ENCODE measurements around the gene TRAPPC11. TPM values are rescaled to one million over a fixed set of nuclear protein-coding genes. Genes with fewer than 3 reads are reported as not detected.
A peak's percentile ranks its signal among the peaks of the same experiment; 100 is the strongest.

TRAPPC11 gene
- total RNA-seq, 1 donor from 2014 or later = 56.2 TPM

GRCh38 chr4:183729069-183729406 is 69.9 kb downstream of the TRAPPC11 start:
- H3K4me3 Mint-ChIP-seq (ENCODE audit: unreplicated experiment) = no peak overlapping the region
- H3K27ac Mint-ChIP-seq (ENCODE audit: unreplicated experiment) = no peak overlapping the region
- no peak for DNase-seq
- peaks cover 11% of the 10 kb centered on the region for H3K4me1 Mint-ChIP-seq (ENCODE audit: low read depth, unreplicated experiment)
- H3K27me3 Mint-ChIP-seq (ENCODE audit: unreplicated experiment) = peaks cover 15% of the 10 kb centered on the region
- H3K36me3 Mint-ChIP-seq (ENCODE audit: unreplicated experiment) = no peaks in the 10 kb centered on the region
- H3K9me3 Mint-ChIP-seq (ENCODE audit: unreplicated experiment) = peaks cover 13% of the 10 kb centered on the region
- no peak for TF ChIP-seq CTCF (IDR thresholded peaks at IDR 0.05; ENCODE audit: partially characterized antibody, unreplicated experiment)

GRCh38 chr4:183729430-183730328 is 70.6 kb downstream of the TRAPPC11 start:
- DNase-seq = no peak
- H3K4me1 Mint-ChIP-seq (ENCODE audit: low read depth, unreplicated experiment) = peaks cover 11% of the 10 kb centered on the region
- no peak for TF ChIP-seq CTCF (IDR thresholded peaks at IDR 0.05; ENCODE audit: partially characterized antibody, unreplicated experiment)
- no peaks in the 10 kb centered on the region for H3K36me3 Mint-ChIP-seq (ENCODE audit: unreplicated experiment)
- H3K27ac Mint-ChIP-seq (ENCODE audit: unreplicated experiment) = peak overlapping the region; percentile 38
- no peak overlapping the region for H3K4me3 Mint-ChIP-seq (ENCODE audit: unreplicated experiment)
- H3K27me3 Mint-ChIP-seq (ENCODE audit: unreplicated experiment) = peaks cover 15% of the 10 kb centered on the region
- H3K9me3 Mint-ChIP-seq (ENCODE audit: unreplicated experiment) = peaks cover 13% of the 10 kb centered on the region

GRCh38 chr4:183732296-183732695 is 73.2 kb downstream of the TRAPPC11 start:
- no peak for DNase-seq
- peaks cover 15% of the 10 kb centered on the region for H3K27me3 Mint-ChIP-seq (ENCODE audit: unreplicated experiment)
- H3K36me3 Mint-ChIP-seq (ENCODE audit: unreplicated experiment) = no peaks in the 10 kb centered on the region
- peak overlapping the region; percentile 92 for H3K27ac Mint-ChIP-seq (ENCODE audit: unreplicated experiment)
- H3K9me3 Mint-ChIP-seq (ENCODE audit: unreplicated experiment) = peaks cover 9% of the 10 kb centered on the region
- H3K4me1 Mint-ChIP-seq (ENCODE audit: low read depth, unreplicated experiment) = peaks cover 11% of the 10 kb centered on the region
- H3K4me3 Mint-ChIP-seq (ENCODE audit: unreplicated experiment) = peak overlapping the region; percentile 4
- TF ChIP-seq CTCF (IDR thresholded peaks at IDR 0.05; ENCODE audit: partially characterized antibody, unreplicated experiment) = no peak

GRCh38 chr4:183733181-183733580 is 74.1 kb downstream of the TRAPPC11 start:
- TF ChIP-seq CTCF (IDR thresholded peaks at IDR 0.05; ENCODE audit: partially characterized antibody, unreplicated experiment) = no peak
- peaks cover 15% of the 10 kb centered on the region for H3K9me3 Mint-ChIP-seq (ENCODE audit: unreplicated experiment)
- H3K36me3 Mint-ChIP-seq (ENCODE audit: unreplicated experiment) = no peaks in the 10 kb centered on the region
- H3K27me3 Mint-ChIP-seq (ENCODE audit: unreplicated experiment) = peaks cover 12% of the 10 kb centered on the region
- H3K4me3 Mint-ChIP-seq (ENCODE audit: unreplicated experiment) = no peak overlapping the region
- DNase-seq = no peak
- peaks cover 11% of the 10 kb centered on the region for H3K4me1 Mint-ChIP-seq (ENCODE audit: low read depth, unreplicated experiment)
- H3K27ac Mint-ChIP-seq (ENCODE audit: unreplicated experiment) = peak overlapping the region; percentile 92

- Mint-ChIP-seq H3K36me3 (ENCODE audit: unreplicated experiment) (no peaks in the 10 kb centered on the region), H3K27ac (ENCODE audit: unreplicated experiment) (no peak overlapping the region), H3K4me3 (ENCODE audit: unreplicated experiment) (no peak overlapping the region), H3K9me3 (ENCODE audit: unreplicated experiment) (peaks cover 9% of the 10 kb centered on the region), H3K4me1 (ENCODE audit: low read depth, unreplicated experiment) (peaks cover 2% of the 10 kb centered on the region), H3K27me3 (ENCODE audit: unreplicated experiment) (peaks cover 5% of the 10 kb centered on the region)
- no peak for TF ChIP-seq CTCF (IDR thresholded peaks at IDR 0.05; ENCODE audit: partially characterized antibody, unreplicated experiment)
- DNase-seq = no peak
These were observed 79.1 kb downstream of the TRAPPC11 start for GRCh38 chr4:183738081-183738673.

Data from glutamatergic neuron (in vitro differentiated cells).